K562 (cell line): Measurements from ENCODE around the gene SEL1L.

Experiments used
- EZH2 ChIP-seq: IDR thresholded peaks from 2 replicates; pipeline ENCODE4 v1.6.1; 2012; ENCODE audit warnings: low read depth, mild to moderate bottlenecking, inconsistent platforms, low read length, borderline replicate concordance
- MAZ ChIP-seq, 2 experiments: fragments of 450-650 bp in 1 of 2; sonication (generic) in 1 of 2; formaldehyde crosslinking; IDR thresholded peaks in 1 of 2; conservative IDR thresholded peaks in 1 of 2; 2 replicates each; pipeline versions ENCODE4 v1.4.0 to v1.5.0; 2020; ENCODE audit warnings: mild to moderate bottlenecking in 1 of 2, missing genetic modification reagents in 1 of 2
- NR2C2 ChIP-seq, 2 experiments: fragments of 200-800 bp in 1 of 2; sonication (Bioruptor generic) in 1 of 2; sonication (generic) in 1 of 2; formaldehyde crosslinking in 1 of 2; IDR thresholded peaks; 2 replicates each; pipeline versions ENCODE4 v1.6.1 to v1.8.0; 2016 to 2022; ENCODE audit warnings: mild to moderate bottlenecking in 1 of 2, missing compliant biosample characterization in 1 of 2, missing genetic modification characterization in 1 of 2, missing genetic modification reagents in 1 of 2
- SMARCA4 ChIP-seq: fragments of 450-650 bp; IDR thresholded peaks from 2 replicates; pipeline ENCODE4 v1.6.1; 2016
- TAF1 ChIP-seq: IDR thresholded peaks from 2 replicates; pipeline ENCODE4 v1.6.1; 2011; ENCODE audit warnings: mild to moderate bottlenecking, low read length, moderate library complexity; ENCODE audit not compliant: insufficient read depth, control insufficient read depth, severe bottlenecking; ENCODE audit errors: extremely low read depth
- ZNF699 ChIP-seq: fragments of 250-450 bp; sonication (Bioruptor Pico); IDR thresholded peaks from 2 replicates; pipeline ENCODE4 v1.8.0; 2021; ENCODE audit warnings: mild to moderate bottlenecking, moderate library complexity; ENCODE audit not compliant: insufficient replicate concordance
- TF ChIP-seq, protein P1 (sequence below), 3 experiments: IDR thresholded peaks in 2 of 3; conservative IDR thresholded peaks in 1 of 3; 2 replicates each; pipeline ENCODE4 v1.5.1; 2011 to 2012; ENCODE audit warnings: low read length in 3 of 3, mild to moderate bottlenecking in 3 of 3, control low read depth in 2 of 3, improper control_type of control experiment in 1 of 3, inconsistent platforms in 1 of 3, low read depth in 1 of 3, mixed read lengths in 1 of 3, moderate library complexity in 1 of 3; ENCODE audit not compliant: insufficient read depth in 2 of 3

DNA sequence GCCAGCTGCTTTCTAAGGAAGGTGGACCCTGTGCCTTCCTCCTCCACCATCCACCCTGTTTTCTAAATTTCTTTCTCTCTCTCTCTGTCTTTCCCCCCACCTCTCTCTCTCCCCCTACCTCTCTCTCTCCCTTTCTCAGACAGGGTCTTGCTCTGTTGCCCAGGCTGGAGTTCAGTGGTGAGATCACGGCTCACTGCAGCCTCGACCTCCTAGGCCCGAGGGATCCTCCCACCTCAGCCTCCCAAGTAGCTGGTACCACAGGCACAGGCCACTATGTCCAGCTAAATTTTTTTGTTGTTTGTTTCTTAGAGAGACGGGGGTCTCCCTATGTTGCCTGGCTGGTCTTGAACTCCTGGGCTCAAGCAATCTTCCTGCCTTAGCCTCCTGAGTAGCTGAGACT, 73.7 kb downstream of the SEL1L start:
- TF ChIP-seq TAF1 (no peak), MAZ (CRISPR knock-in tag; conservative IDR thresholded peaks at IDR 0.05 in 1 of 2, IDR thresholded peaks at IDR 0.05 in 1 of 2) (no peak), EZH2 (no peak), ZNF699 (CRISPR knock-in tag) (no peak), SMARCA4 (no peak), NR2C2 (CRISPR knock-in tag; IDR thresholded peaks at IDR 0.05) (no peak), NR2C2 (tag; IDR thresholded peaks at IDR 0.05) (no peak)
- TF ChIP-seq, protein P1, sequence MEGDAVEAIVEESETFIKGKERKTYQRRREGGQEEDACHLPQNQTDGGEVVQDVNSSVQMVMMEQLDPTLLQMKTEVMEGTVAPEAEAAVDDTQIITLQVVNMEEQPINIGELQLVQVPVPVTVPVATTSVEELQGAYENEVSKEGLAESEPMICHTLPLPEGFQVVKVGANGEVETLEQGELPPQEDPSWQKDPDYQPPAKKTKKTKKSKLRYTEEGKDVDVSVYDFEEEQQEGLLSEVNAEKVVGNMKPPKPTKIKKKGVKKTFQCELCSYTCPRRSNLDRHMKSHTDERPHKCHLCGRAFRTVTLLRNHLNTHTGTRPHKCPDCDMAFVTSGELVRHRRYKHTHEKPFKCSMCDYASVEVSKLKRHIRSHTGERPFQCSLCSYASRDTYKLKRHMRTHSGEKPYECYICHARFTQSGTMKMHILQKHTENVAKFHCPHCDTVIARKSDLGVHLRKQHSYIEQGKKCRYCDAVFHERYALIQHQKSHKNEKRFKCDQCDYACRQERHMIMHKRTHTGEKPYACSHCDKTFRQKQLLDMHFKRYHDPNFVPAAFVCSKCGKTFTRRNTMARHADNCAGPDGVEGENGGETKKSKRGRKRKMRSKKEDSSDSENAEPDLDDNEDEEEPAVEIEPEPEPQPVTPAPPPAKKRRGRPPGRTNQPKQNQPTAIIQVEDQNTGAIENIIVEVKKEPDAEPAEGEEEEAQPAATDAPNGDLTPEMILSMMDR (IDR thresholded peaks at IDR 0.05 in 2 of 3, conservative IDR thresholded peaks at IDR 0.05 in 1 of 3; ENCODE audit: insufficient read depth in 2 of 3, low read depth in 1 of 3, low read length in 3 of 3) = no peak
